Mesothelial cell of epicardium (in vitro differentiated cells): ENCODE data around the gene MYO1E. TPM values are rescaled to one million over a fixed set of nuclear protein-coding genes. Genes with fewer than 3 reads are reported as not detected.
A peak's percentile ranks its signal among the peaks of the same experiment; 100 is the strongest.

ENCODE experiments used
- DNase-seq, 2 experiments: peaks; one replicate each; pipeline ENCODE4 v3.0.0; 2021; ENCODE audit warnings: low spot score in 2 of 2; ENCODE audit not compliant: unreplicated experiment in 2 of 2
- H3K27ac Mint-ChIP-seq: 2 replicates; pipeline ENCODE4 v1.8.0; 2021; ENCODE audit warnings: mixed read lengths
- H3K27me3 Mint-ChIP-seq: 2 replicates; pipeline ENCODE4 v1.8.0; 2021; ENCODE audit warnings: low read depth, mixed read lengths
- H3K36me3 Mint-ChIP-seq: 2 replicates; pipeline ENCODE4 v1.8.0; 2021; ENCODE audit warnings: mixed read lengths
- H3K4me1 Mint-ChIP-seq: 2 replicates; pipeline ENCODE4 v1.8.0; 2021; ENCODE audit warnings: mixed read lengths
- H3K4me3 Mint-ChIP-seq: 2 replicates; pipeline ENCODE4 v1.8.0; 2021; ENCODE audit warnings: mild to moderate bottlenecking, moderate library complexity, mixed read lengths
- H3K9me3 Mint-ChIP-seq: 2 replicates; pipeline ENCODE4 v1.8.0; 2021; ENCODE audit warnings: mixed read lengths
- total RNA-seq: library from RNA; stranded (reverse); gene quantifications from 3 replicates; pipeline ENCODE4 v1.2.1, GENCODE V29; 2021
- TF ChIP-seq, protein P1 (sequence below): fragments of 200-600 bp; sonication (generic); IDR thresholded peaks from one replicate; pipeline ENCODE4 v1.5.0; 2021; ENCODE audit warnings: antibody characterized with exemption; ENCODE audit not compliant: unreplicated experiment

Gene MYO1E
- total RNA-seq, 1 donor from 2014 or later, result 54.2 TPM

DNA sequence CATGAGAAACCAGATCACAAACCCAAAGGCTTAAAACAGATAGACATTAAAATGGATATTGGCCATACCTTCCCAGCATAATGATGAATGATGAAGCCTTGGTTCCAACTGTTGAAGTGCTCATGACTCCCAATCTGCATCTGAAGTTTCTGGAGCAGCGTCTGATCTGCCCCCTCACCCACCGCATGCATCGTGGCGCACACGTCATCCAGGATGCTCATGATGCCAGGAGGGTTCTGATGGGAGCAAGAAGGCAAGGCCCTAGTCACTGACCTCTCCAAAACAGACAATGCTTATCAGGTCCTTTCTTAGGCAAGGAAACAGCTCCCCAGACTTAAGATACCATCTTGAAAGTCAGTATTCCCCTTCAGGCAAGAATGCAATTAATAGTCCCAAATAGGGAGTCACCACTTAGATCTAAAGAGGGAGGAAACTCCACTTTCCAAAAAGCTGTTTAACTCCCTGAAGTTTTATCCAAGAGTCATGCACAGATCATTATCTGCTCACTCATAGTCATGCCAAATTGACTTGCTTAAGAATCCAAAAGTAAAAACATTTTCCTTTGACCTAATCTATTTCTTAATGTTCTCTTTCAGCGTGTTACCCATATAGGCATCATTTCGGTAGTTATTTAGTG lies 163.9 kb downstream of the MYO1E start:
- Mint-ChIP-seq H3K9me3 (peaks cover 6% of the 10 kb centered on the region), H3K27ac (peak overlapping the region; percentile 76), H3K36me3 (peaks cover 29% of the 10 kb centered on the region), H3K4me3 (no peak overlapping the region), H3K4me1 (peaks cover 28% of the 10 kb centered on the region), H3K27me3 (no peaks in the 10 kb centered on the region)
- TF ChIP-seq, protein P1, sequence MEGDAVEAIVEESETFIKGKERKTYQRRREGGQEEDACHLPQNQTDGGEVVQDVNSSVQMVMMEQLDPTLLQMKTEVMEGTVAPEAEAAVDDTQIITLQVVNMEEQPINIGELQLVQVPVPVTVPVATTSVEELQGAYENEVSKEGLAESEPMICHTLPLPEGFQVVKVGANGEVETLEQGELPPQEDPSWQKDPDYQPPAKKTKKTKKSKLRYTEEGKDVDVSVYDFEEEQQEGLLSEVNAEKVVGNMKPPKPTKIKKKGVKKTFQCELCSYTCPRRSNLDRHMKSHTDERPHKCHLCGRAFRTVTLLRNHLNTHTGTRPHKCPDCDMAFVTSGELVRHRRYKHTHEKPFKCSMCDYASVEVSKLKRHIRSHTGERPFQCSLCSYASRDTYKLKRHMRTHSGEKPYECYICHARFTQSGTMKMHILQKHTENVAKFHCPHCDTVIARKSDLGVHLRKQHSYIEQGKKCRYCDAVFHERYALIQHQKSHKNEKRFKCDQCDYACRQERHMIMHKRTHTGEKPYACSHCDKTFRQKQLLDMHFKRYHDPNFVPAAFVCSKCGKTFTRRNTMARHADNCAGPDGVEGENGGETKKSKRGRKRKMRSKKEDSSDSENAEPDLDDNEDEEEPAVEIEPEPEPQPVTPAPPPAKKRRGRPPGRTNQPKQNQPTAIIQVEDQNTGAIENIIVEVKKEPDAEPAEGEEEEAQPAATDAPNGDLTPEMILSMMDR, result no peak
- DNase-seq, result no peak

DNA sequence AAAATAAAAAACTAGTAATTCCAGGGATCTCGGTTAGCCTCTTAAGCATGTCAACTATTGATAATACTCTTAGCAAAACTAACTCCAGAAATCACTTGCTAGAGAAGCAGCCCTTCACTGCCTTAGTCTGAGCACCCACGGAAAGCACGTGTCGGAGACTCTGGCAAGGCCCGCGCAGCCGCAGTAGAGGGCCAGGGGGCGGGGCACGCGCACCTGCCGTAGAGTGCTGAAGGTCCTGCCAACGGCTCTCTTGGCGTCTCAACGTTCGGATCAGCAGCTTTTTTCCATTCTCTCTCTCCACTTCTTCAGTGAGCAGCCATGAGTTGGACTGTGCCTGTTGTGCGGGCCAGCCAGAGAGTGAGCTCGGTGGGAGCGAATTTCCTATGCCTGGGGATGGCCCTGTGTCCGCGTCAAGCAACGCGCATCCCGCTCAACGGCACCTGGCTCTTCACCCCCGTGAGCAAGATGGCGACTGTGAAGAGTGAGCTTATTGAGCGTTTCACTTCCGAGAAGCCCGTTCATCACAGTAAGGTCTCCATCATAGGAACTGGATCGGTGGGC lies 166.0 kb downstream of the MYO1E start, which contains the start of gene LDHAL6B:
Gene LDHAL6B, plus strand, starts transcription at position 221 of the 561 bp plus-strand sequence. Its CDS starts 98 bp downstream, at position 319.
- Mint-ChIP-seq H3K27ac (no peak within 1 kb of the TSS), H3K4me1 (peaks cover 27% of the 10 kb centered on the region), H3K4me3 (no peak within 1 kb of the TSS), H3K27me3 (no peaks in the 10 kb centered on the region), H3K36me3 (peaks cover 30% of the 10 kb centered on the region), H3K9me3 (peaks cover 4% of the 10 kb centered on the region)
- DNase-seq, result no peak
- TF ChIP-seq, protein P1, result no peak

DNA sequence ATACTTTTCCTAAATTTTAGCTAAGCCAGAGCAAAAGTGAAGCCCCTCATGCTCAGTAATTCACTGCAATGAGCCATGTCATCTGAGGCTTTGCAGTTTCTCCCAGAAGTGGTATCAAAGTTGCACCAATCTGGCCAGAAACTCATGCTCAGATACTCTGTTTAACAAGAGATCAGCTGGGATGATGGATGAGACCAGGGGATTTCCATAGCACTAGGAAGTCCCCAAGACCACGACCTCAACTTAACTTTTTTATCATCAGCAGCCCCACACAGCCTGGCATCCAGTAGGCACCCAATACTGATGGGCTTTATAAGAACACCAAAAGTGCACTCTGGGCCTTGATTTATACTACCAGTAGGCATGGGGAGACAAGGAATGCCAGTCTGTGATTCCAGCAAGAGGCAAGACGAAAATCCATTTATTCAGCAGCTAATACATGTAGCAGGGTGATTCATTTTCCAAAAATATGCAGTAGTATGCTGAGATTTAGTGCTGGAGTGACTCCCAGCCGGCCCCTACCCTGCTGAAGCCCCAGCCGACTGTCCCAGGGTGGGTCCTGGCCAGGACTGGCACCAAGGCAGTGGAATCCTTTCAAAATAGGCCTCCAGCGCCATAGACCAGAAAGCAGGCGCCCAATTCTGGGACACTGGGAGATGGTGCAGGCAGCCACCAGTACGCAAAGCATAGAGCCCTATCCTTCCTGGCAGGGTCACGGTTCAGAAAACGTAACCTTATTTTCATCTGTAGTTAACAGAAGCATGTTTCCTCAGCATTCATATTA lies 166.6 kb downstream of the MYO1E start:
- no peak overlapping the region for H3K27ac Mint-ChIP-seq
- H3K36me3 Mint-ChIP-seq, result peaks cover 25% of the 10 kb centered on the region
- DNase-seq, result no peak
- H3K9me3 Mint-ChIP-seq, result no peaks in the 10 kb centered on the region
- TF ChIP-seq, protein P1, result no peak
- H3K4me3 Mint-ChIP-seq, result no peak overlapping the region
- peaks cover 24% of the 10 kb centered on the region for H3K4me1 Mint-ChIP-seq
- H3K27me3 Mint-ChIP-seq, result no peaks in the 10 kb centered on the region

DNA sequence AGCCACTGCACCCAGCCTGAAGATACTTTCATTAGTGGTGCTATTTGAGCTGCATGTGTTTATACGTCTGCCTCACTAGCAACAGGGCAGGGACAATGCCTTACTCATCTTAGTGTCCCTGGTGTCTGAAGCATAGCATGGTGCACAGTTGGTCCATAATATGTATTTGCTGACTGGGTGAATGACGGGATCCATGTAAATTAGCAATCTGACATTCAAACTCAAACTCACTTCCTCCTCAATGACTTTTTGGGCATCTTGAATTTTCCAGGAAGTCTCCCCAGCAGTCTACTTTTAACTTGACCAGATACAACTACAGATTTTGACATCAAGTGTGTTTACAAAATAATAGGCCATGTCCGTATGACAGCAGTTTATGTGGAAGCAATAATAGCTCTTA lies 169.0 kb downstream of the MYO1E start:
- H3K27me3 Mint-ChIP-seq, result no peaks in the 10 kb centered on the region
- TF ChIP-seq, protein P1, result no peak
- DNase-seq, result no peak
- H3K4me1 Mint-ChIP-seq, result peaks cover 29% of the 10 kb centered on the region
- H3K27ac Mint-ChIP-seq, result peak overlapping the region; percentile 3
- H3K4me3 Mint-ChIP-seq, result no peak overlapping the region
- no peaks in the 10 kb centered on the region for H3K9me3 Mint-ChIP-seq
- H3K36me3 Mint-ChIP-seq, result peaks cover 26% of the 10 kb centered on the region

DNA sequence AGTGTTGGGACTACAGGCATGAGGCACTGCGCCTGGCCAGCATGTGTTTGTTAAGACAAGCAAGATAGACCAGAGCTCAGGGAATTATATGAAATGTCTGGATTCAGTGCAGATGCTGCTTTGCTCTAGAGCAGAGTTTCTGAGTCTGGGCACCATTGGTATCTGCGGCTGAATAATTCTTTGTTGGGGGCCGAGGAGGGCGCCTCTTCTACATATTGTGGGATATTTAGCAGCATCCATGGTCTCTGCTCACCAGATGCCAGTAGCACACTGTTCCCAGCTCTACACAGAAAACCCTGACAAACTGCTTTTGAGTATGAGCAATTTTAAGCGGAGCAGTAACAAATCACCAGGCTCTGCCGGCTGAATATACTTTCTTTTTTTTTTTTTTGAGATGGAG lies 169.7 kb downstream of the MYO1E start:
- Mint-ChIP-seq H3K9me3 (no peaks in the 10 kb centered on the region), H3K36me3 (peaks cover 23% of the 10 kb centered on the region)
- no peak for DNase-seq

More for the DNA sequence above, 169.7 kb downstream of the MYO1E start:
- Mint-ChIP-seq H3K4me1 (peaks cover 24% of the 10 kb centered on the region), H3K4me3 (no peak overlapping the region), H3K27ac (no peak overlapping the region), H3K27me3 (no peaks in the 10 kb centered on the region)
- TF ChIP-seq, protein P1, result no peak
